ENCODE measurements around the gene NNT. TPM values are rescaled to one million over a fixed set of nuclear protein-coding genes. Genes with fewer than 3 reads are reported as not detected.

NNT gene
- total RNA-seq, 2 experiments from 2014 or later: 79.3 to 79.4 TPM

DNA sequence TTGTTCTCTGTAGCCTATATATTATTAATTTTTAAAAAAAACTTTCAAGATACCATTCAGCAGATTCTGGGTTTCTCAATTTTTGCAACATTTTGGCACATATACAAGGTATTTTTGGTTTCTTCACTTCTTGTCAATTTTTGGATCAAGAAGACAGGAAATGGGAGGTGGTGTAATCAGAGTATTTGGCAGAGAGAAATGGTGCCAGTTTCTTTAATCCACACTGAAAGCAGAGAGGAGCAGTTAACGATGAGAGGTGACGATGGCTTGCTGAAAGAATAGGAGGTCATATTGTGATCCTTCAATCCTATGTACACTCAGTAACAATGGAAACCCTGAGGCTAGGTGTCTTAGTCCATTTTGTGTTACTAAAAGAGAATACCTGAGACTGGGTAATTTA lies 16.4 kb downstream of the NNT start:
- CTCF ChIA-PET: no interaction called here
- POLR2A ChIA-PET: no interaction called here

DNA sequence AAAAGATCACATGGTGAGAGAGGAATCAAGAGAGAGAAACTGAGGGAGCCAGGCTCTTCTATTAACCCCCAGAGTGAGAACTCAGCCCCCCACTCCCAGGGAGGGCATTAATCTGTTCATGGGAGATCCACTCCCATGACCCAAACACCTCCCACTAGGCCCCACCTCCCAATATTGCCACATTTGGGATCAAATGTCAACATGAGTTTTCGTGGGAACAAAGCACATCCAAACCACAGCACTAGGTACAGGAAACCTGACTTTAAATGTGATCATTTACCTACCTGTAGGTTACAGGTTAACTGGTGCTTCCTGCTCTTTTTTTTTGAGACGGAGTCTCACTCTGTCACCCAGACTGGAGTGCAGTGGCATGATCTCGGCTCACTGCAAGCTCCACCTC lies 16.9 kb downstream of the NNT start:
- ChIA-PET CTCF (no interaction called here), POLR2A (no interaction called here)

- POLR2A ChIA-PET: no interaction called here
- CTCF ChIA-PET: interaction anchor here (0.8 to 1.7 kb wide), 3 partner anchors 10 to 11 kb away, joined by 3 to 5 read pairs (median 3); no protein-coding TSS in a partner anchor
Measured at GRCh38 chr5:43620944-43621505, 18.0 kb downstream of the NNT start.

DNA sequence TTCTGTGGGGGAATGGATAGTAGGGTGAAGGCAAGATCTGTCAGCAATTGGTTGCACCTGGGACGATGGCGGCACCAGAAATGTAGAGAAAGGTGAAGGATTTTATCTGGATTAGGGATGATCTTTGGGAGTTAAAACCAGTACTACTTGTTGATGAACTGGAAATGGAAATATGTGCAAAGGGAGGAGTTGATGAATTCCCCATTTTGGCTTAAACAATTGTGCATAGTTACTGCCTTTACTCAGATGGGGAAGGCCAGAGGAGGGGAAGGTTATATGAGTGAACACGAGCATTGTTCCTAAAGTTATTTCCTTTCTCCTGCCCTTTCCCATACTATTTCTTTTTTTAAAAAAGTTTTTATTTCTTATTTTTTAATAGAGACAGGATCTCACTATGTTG lies 19.1 kb downstream of the NNT start:
- ChIA-PET CTCF (interaction anchor here (1.7 kb wide), 1 partner anchor 9 kb away, joined by 5 read pairs; no protein-coding TSS in a partner anchor), POLR2A (no interaction called here)

DNA sequence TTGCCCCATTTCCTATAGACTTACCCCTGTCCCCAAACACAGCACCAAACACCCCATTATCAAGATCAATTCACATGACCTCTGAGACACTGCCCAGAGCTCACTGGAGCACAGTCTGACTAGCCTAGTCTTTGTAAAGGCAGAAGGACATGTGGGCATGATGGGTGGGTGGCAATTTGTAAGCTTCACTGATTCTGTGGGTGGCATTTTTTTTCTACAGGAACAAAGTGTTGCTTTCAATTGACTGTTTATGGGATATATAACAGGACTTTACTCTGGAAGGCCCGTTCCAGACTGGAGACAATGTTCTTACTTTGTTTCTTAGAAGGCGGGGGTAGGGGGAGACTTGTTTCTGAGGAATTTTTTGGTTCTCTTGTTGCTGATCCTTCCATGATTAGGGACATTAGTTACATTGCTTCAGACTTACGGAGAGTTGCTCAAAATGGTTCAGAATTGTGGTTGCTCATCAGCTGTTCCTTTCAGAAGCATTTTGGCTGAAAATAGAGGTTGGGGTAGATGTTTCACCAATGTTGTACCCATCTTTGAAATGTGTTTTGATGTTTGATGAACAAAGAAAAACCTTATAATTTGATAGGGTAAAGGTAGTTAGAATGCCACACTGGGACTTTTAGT lies 20.2 kb downstream of the NNT start:
- CTCF ChIA-PET: interaction anchor here (1.7 kb wide), 1 partner anchor 8 kb away, joined by 5 read pairs; no protein-coding TSS in a partner anchor

DNA sequence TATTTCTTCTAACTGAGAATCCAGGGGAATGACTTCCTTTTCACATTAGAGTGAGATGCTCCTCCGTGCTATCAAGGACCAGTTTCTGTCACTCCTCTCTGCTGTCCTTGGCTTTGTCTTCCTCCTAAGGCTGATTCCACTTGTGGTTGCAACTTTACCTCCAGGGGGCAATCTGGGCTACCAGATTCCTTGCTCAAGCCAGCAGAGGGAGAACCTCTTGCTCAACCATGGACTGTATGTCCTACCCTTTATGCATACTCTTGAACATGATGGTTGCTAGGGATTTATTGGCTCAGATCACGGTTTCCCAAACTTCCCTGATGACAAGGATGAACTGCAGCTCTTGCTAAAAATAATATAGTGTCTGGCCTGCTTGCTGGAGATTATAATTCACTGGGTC lies 24.0 kb downstream of the NNT start:
- CTCF ChIA-PET: no interaction called here
- POLR2A ChIA-PET: no interaction called here

More for the DNA sequence above, 20.2 kb downstream of the NNT start:
- POLR2A ChIA-PET: no interaction called here

GRCh38 chr5:43631182-43631910 lies 28.4 kb downstream of the NNT start:
- POLR2A ChIA-PET: no interaction called here
- CTCF ChIA-PET: interaction anchor here (0.6 to 1.9 kb wide), 9 partner anchors 9 to 1143 kb away, joined by 3 to 5 read pairs (median 3); no protein-coding TSS in a partner anchor

DNA sequence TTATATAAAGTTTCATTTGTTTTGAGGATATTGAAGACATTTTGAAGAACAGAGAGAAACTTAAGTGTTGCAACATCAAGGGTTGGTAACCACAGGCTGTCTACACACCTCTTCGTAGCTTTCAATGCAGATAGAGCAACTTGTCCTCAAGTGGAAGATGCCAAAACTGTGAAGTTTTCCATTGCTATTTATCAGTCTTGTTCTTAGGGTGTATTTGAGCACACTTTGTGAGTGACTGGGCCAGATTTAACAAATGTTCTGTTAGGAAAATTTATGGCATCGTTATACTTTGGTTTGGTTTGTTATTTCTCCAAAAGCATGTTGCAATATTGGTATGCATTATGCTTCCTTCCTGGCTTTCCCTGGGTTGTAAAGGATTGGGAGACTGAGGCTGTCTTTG lies 31.6 kb downstream of the NNT start:
- CTCF ChIA-PET: no interaction called here
- POLR2A ChIA-PET: no interaction called here

- ChIA-PET CTCF (no interaction called here), POLR2A (no interaction called here)
Measured at GRCh38 chr5:43635374-43635773, 32.4 kb downstream of the NNT start.

DNA sequence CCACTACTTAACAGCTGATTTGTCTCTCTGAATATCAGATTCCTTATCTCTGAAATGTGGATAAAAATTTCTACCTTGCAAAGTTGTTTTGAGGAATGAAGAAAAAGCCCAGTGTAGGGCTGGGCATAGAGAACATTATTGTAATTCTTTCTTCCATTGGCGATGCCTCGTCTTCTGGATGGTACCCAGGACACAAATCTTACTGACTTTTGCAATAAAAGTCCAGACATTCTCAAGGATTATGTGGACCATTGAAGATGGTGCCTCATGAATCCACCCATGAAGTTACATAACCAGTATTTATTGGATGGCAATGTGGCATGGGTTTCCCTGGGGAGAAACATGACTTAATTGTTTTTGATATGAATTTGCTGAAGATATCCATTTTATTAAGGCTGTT lies 33.1 kb downstream of the NNT start:
- ChIA-PET POLR2A (no interaction called here), CTCF (no interaction called here)

DNA sequence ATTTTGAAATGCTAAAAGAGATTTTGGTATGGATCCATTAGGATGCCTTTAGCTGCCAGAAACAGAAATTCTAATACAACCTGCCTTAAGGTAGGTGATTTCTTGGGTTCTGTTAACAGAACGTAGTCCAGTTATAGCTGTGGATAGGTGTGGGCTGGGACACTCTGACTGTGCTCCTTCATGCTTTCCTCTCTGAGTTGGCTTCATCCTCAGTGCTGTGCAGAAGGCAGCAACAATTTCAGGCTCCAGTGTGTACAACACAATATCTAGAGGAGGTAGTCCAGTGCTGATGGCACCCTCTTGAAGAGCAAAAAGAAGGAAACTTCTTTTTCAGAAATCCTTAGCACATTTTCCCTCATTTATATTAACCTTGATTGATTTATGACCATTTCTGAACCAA lies 34.4 kb downstream of the NNT start:
- CTCF ChIA-PET: no interaction called here
- POLR2A ChIA-PET: no interaction called here

DNA sequence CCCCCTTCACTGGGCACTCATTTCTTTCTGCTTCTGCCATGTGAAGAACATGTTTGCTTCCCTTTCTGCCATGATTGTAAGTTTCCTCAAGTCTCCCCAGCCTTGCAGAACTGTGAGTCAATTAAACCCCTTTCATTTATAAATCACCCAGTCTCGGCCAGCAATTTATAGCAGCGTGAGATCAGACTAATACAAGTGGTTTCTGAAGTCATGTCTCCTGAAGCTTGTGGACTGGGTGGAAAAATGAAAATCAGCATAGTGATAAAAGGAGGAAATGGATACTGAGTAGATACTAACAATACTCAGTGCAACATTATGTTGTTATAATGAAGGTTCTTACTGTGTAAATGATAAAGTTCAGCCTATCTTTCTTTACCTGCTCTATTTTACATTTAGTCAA lies 35.1 kb downstream of the NNT start:
- POLR2A ChIA-PET: no interaction called here
- CTCF ChIA-PET: no interaction called here

GRCh38 chr5:43638546-43638945 lies 35.6 kb downstream of the NNT start:
- CTCF ChIA-PET: no interaction called here
- POLR2A ChIA-PET: interaction anchor here (0.5 kb wide), 1 partner anchor 517 kb away, joined by 3 read pairs; no protein-coding TSS in a partner anchor

- CTCF ChIA-PET: no interaction called here
- POLR2A ChIA-PET: no interaction called here
Measured at GRCh38 chr5:43639566-43639965, 36.6 kb downstream of the NNT start.

- CTCF ChIA-PET: no interaction called here
- POLR2A ChIA-PET: no interaction called here
Measured at GRCh38 chr5:43642428-43642827, 39.4 kb downstream of the NNT start.

GRCh38 chr5:43643327-43643726 lies 40.3 kb downstream of the NNT start:
- ChIA-PET CTCF (no interaction called here), POLR2A (no interaction called here)

GRCh38 chr5:43643750-43644149 lies 40.8 kb downstream of the NNT start:
- ChIA-PET CTCF (no interaction called here), POLR2A (no interaction called here)

GRCh38 chr5:43646992-43647391 lies 44.0 kb downstream of the NNT start:
- ChIA-PET POLR2A (no interaction called here), CTCF (interaction anchor here (1.6 kb wide), 1 partner anchor 16 kb away, joined by 4 read pairs; no protein-coding TSS in a partner anchor)

- POLR2A ChIA-PET: interaction anchor here (0.5 kb wide), 1 partner anchor 273 kb away, joined by 3 read pairs; no protein-coding TSS in a partner anchor
- CTCF ChIA-PET: interaction anchor here (1.6 kb wide), 1 partner anchor 16 kb away, joined by 4 read pairs; no protein-coding TSS in a partner anchor
Measured at GRCh38 chr5:43647789-43648188, 44.8 kb downstream of the NNT start.

DNA sequence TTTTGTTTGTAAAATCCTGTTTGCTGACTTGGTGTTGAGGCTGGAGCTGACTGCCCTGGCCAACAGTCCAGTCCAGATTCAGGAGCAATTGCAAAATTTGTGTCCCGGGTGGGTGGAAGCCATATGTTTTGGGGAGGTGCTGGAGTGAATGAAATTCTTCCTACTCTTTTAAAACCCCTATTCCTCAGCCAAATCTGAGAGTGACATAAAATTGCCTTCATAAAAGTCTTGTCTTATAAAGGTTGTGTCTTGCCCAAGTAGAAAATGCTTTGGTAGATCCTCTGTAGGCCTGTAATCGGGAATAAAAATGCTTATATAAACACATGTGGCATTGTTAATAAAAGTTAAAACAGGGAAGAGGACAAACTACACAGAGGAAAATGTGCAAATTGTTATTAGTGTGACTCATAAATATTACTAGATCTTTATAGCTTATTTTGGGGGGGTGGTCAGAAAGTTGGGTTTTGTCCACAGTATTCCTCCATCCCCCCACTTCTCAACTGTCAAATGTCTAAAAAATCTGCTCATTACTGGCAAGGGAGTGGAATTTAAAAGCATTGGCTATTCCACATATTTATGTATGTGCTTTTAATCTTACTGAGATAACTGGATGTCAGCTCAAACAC lies 45.6 kb downstream of the NNT start:
- ChIA-PET CTCF (no interaction called here), POLR2A (no interaction called here)

- ChIA-PET CTCF (no interaction called here), POLR2A (no interaction called here)
Measured at GRCh38 chr5:43649256-43649655, 46.3 kb downstream of the NNT start.

All from activated CD8-positive, alpha-beta memory T cell treated with anti-CD3 and anti-CD28 coated beads for 36 hours (primary cell).